Measurements from ENCODE around the gene IMPA2.
"Not testable (repeated sequence)": the region's sequence is repeated elsewhere in the genome, so short reads cannot be mapped to it uniquely, and the experiment has no call there.

IMPA2 gene

DNA sequence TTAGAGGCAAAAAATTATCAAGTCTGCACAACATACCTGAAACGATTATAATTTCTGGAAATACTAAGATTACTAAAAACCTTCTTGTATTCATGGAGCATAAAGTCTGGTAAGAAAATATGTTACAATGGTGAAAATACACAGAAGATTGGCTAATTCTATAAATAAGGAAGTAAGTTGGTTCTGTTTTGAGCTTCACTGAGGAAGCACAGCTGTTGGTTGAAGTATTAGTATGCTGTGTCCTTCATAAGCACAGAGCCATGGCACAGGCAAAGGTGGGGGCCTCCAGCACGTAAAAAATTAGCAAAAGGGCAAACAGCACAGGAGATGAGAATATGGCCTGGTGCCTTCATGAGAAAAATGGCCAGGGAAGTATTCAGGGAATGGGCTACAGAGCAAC is 72.0 kb downstream of the IMPA2 start:
- no peak for DNase-seq

DNA sequence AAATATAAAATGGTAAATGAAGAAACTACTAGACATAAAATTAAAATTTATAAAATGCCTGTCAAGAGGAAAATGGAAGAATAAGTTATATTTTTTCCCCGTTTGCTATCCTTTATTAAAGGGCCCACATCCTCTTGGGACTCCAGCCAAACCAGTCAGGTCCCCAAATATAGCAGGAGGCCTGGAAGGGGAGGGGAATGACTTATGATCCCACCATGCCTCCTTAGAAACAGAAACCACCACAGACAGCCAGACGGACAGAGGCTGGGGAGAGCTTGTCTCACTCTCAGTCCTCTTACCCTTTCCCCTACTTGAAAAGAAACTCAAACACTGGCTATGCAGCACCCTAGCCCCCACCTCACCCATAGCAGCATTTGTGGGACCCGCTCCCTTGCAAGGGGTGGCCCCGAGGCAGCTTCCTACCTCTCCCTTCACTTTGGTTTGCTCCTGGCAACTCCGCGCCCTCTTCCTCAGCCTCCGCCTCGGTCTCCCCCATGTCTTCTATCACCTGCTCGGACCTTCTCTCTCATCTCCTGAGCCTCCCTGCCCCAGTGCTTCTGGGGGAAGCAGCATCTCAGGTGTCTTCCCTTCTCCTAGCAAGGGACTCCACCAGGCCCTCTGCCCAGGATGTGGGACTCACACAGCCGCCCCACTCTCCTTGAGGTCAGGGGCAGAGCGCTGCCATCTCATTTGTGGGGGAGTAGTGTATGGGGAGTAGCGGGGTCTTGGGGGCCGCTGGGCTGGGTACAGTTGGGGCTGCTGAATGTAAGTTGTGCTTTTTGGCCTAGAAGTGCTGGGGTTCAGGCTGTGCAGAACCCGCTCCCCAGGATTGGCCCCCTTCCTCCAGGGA is 75.0 kb downstream of the IMPA2 start:
- DNase-seq = peak; percentile 30

DNA sequence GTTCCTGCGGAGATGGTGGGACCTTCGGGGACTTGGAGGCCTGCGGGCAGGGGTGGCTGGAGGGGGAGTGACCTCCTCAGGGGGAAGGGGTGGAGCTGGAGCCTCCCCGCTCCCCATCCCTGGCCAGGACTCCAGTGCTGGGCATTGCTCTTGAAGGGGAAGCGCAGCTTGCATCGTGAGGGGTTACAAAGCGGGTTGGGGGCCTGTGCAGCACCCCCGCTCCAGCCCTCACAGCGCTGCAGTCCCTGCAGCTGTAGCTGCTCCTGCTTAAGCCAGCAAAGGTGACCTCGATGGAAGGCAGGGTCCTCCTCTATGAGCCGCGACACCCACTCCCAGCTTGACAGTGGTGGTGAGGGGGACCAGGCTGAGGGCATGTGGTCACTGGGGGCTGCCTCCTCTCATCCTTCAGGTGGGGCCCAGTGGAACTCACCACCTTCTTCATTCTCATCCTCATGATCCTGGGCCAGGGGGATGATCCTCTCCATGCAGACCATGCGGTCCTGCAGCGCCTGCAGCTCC is 75.6 kb downstream of the IMPA2 start:
- DNase-seq = no peak

DNA sequence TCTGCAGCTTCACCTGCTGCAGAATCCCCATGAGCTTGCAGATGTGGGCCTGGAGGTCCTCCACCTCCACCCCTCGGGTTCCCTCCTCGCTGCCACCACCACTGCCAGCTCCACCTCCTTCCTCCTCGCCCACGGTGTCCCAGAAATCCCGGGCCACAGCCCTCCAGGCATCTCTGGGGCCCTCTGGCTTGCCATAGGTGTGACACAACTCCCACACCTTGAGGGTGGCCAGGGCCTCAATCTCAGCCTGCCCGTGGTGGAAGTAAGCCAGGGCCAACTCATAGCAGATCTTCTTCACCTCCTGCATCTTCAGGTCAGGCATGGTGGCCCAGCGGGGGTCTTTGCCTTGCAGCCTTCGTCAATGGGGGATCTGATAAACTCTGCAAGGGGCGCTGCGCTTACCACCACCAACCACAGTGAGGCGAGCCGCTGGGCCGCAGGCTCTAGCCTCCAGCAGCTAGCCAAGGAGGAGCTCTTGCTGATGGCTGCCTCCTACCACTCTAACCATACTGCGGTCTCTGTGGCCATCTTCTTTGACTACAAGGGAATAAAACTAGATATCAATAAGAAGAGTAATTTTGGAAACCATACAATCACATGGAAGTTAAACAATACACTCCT is 76.2 kb downstream of the IMPA2 start:
- DNase-seq = no peak

DNA sequence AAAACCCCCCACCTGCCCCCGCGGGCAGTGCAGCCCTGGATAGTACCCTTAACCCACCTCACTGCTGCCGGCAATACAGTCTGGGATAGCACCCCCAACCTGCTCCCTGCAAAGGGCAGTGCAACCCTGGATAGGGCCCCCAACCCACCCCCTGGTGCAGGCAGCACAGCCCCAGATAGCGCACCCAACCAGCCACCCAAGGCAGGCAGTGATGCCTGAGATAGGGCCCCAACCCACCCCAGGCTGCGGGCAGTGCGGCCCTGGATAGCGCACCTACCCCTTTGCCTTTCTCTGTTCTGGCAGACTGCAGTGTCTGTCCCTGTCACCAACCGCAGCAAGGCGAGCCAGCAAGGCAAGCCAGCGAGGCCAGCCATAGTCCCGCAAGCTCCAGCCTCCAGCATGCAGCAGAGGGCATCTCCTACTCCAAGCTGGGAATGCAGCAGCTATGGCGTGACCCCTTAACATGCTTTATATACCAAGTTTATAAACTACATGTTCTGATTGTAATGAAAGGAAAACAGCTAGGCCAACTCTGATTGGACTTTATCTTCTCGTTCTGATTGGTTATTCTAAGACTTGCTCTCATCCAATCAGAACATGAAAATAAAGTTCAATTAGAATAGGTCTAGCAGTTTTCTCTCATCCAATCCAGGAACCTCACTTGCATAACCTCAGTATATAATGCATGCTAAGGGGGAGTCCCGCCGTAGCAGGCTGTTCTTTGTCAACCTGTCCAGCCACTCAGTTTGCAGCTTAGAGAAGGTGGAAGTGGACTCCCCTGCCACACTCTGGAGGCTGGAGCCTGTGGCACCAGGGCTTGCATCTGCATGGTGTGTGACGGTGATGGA is 78.3 kb downstream of the IMPA2 start:
- DNase-seq = no peak

DNA sequence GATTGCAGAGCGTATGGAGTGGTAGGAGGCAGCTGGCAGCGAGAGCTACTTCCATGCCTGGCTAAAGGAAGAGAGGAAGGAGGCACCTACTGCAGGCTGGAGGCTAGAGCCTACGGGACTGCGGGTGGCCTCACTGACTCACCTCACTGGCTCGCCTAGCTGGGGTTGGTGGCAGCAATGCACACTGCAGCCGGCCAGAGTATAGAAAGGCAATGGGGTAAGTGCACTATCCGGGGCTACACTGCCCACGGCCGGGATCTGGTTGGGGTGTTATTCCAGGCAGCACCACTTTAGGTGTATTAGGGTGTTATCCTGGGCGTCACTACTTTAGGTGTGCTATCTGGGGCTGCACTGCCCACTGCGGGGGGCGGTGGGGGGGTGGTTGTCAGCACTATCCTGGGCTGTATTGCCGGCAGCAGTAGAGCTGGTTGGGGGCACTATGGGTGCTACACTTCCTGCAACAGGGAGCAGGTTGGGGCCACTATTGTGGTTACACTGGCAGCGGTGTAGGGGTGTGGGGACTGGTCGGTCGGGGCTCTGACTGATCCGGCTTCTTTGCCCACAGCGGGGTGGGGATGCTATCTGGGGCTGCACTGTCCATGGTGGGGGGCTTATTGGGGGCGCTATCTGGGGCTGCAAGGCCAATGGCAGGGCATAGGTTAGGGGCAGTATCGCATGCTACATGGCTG is 79.0 kb downstream of the IMPA2 start:
- no peak for DNase-seq

DNA sequence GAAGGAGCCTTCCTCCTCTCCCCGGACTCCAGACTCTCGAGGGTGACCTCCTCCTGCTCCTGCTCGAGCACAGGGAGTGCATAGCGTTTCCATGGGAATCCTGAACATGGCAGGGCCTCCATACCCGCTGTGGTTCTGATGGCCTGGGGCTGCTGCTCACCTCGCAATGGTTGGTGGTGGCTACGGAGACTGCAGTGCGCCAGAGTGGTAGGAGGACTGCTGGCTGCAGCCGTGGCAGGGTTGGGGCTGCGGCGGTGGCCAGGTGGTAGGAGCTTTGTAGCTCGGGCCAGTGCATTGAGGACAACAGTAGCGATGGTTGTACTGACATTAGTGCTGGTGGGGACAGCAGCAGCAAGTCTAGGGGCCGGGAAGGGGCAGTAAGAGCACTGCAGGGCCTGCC is 80.4 kb downstream of the IMPA2 start:
- DNase-seq = no peak

DNA sequence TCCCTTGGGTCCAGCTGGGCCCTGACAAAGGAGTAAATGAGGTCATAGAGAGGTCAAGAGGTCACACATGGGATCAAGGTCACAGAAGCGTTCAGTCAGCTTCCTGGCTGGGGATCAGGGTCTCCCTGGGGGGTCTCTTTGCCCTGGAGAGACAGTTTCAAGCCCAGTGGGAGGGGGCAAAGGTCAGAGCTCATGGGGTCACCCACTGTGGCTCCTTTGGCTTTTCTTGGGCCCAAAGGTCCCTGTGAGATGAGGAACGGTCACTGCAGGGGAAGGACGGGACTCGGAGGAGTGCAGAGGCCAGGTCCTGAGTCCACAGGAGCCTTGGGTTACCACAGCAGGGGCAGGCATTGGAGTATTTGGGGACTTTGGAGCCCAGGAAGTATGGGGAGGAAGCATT is 81.7 kb downstream of the IMPA2 start:
- DNase-seq = no peak

DNA sequence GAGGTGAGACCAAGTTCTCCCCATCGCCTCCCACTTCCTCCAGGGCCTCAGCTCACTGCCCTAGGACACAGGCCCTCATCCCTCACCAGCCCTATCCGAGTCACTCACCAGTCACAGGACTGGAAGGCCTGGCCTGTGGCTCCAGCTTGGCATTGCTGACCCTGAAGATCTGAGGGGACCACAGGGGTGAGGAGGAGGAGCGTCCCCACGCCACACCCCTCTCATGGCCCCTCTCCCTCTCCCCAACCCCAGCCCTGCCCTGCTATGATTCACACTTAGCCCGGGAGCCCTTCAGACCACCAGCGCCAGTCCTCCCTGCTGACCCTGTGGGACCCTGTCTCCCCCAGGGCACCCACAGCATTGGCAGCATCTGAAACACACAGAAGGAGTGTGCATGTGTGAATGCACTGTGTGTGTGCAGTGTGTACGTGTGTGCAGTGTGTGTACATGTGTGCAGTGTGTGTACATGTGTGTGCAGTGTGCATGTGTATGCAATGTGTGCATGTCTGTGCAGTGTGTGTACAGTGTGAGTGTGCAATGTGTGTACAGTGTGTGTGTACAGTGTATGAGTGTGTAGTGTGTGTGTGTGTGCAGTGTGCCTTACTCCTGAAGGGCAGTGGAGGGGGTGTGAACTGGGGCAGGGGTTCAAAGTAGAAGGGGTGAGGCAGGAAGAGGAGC is 82.9 kb downstream of the IMPA2 start:
- no peak for DNase-seq

DNA sequence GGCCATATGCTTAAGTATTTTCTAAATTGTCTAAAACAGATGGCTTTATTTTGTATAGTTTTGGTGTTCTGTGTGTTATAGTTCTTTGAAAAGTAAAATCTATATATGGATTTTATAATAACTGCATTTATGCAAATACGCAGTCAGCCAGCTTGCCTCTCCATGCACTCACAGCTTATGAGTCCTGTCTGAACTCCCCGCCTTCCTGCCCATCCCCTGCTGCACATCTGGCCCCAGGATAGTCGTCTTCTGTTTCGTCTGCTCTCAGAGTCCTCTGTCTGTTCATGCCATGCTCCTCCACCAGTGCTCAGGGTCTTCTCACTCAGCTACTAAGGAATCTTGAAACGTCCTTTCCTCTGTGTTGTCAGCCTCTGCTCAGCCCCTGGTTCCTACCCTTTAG is 84.1 kb downstream of the IMPA2 start:
- DNase-seq = no peak

DNA sequence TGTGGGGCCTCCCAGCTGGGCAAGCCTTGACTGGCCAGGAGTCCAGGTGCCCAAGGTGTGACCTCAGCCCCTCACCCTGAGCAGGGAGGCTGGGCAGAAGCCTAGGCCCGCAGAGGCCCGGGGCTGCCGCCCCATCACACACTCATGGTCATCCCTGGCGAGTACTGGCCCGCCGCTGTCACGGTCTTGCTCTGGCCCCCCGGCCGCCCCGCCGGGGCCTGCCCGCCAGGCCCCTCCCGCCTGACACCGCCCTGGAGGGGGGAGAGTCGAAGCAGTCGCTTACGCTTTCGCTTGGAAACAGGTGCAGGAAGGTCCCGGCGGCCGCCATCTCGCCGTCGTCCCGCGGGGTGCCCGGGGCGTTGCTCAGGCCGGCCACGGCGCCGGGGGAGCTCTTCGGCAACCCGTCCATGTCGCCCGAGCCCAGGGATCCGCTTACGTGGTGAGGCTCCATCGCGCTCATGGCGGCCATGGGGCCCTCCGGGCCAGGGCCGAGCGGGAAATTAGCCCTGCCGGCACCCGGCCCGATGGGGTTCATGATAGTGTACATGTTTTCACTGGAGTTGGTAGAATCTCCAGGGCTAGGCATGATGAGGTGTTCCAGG is 85.7 kb downstream of the IMPA2 start:
- no peak for DNase-seq

DNA sequence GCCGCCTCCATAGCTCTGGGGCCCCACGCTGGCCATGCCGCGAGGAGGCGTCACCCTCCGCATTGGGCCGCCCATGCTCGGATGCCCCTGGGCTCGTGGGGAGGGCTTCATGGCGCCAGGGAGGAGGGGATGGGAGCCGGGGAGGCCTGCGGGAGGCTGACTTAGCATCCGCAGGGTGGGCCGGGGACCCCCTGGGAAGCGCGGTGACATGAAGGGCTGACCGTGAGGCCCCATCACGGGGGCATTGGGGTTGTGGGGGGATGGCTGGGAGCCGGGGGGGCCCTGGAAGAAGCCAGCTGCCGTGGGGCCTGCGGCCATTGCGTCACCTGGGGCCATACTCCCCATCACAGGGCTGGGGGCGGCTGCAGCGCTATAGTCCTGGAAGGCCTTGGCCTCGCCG is 86.4 kb downstream of the IMPA2 start:
- DNase-seq = no peak

DNA sequence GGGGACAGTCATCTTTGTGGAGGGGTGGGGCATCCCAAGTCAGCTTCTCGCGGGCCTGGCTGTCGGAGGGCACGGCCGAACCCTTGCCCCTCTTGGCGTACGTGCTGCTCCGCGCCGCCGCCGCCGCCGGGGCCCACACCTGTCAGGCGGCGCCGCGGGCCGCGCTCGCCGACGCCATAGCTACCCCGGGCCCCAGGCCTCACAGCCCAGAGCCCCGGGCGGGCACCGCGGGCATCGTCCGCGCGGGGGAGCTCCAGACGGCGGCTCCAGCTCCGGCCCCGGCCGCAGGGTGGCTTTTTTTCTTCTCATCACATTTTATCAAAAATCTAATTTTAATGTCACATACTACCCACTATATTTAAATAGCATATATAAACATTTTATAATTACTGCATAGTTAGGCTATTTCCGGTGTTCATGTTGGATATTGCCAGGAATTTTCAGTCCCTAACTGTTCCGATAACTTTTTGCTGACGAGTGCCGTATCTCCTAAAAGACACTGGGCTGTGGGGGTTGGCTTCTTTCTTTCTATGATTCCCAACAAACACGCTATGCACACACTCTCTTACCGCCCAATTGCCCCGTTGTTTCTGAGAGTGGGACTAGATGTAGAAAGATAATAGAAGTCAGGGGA is 87.1 kb downstream of the IMPA2 start:
- DNase-seq = not testable (repeated sequence)

DNA sequence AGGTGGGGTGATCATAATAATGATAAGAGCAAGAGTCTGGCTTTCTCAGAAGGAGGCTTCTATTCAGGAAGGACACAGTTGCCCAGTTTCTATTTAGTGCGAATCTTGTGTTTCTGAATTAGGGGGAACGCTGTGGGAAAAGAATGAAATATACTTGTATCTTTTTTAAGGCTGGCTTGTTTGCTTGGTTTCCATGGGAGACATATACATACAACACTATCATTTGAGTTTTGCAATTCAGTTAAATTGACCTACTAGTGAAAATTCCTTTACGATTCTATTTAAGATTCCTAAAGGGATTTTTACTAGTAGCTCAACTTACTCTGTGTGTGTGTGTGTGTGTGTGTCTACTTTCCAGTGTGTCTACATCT is 87.6 kb downstream of the IMPA2 start:
- no peak for DNase-seq

DNA sequence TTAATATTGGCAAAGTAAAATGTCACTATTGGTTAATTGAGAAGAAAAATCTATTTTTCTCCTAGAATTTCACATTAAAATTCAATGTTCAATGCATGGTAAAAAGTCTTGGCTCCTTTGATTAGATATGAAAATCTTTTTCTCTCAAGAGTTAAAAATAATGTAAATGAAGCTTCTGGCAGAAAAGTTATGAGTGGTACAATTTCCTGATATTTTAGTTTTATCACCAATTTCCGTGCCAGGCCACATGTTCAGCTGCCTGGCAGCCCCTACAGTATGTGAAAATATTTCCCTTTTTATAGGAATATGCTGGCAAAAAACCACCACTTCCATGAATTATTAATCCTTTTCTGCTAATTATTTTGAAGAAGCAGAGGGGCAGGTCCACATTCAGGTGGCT is 89.8 kb downstream of the IMPA2 start:
- DNase-seq = not testable (repeated sequence)

DNA sequence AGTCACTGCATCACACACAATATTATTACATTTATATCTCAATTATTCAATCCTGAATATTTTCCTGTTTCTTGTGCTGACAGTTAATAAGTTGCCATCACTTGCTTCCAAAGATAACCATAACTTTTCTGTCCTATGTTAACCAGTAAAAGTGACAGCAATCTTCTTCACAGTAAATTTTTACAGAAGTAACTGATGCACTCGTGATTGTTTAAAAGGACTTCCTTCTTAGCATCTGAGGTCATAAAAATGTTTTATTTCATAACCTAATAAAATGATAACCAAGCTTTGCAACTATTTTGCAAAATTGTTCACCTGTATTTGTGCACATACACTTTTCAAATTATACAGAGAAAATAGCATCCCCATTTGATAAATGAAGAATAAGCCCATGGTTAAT is 91.7 kb downstream of the IMPA2 start:
- DNase-seq = no peak

DNA sequence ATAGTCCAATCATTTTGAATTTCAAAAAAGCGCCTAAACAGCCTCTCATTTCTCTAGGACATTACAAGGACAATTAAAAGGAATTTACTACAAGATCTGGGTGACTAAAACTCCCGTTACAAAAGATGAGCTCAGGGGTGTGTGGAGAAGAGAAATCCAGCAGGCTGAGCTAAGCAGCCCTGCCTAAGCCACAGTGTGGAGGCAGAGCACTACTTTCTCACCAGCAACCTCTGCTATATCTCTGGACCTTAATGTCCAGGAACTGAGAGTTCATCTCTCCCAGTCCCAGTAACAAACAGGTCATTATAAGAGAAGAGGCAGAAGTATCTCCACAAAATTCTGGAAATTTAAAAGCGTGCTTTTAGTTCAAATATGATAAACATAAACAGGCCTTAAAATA is 93.4 kb downstream of the IMPA2 start:
- no peak for DNase-seq

DNA sequence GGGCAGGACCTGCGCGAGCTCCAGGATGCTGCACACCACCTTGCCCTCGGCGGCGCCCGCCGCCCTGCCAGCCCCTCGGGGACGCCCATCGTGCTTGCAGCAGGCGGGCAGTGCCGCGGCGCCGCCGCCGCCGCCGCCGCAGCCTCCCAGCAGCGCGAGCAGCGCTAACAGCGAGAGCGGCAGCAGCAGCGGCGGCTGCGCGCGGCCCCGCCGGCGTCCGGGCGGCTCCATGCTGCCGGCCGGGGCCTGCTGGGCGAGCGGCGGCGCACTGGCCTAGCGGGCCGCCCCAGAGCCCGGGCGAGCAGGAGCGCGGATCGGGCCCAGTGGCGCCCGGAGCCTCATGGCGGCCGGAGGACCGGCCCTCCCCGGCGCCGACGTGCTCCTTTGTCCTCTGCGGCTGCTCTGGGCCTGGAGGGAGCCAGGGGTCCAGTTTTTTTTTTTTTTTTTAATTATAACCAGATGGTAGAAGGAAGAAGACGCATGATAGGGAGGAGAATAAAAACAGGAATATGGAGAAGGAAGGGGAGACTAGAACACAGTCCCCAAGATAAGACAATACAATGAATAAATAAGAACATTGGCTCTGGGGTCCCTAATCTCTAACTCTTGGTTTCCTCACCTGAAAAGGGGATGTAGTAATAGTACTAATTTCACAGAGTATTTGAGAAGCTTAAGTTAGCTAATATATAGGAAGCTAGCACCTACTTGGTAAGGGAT is 95.3 kb downstream of the IMPA2 start:
- no peak for DNase-seq

DNA sequence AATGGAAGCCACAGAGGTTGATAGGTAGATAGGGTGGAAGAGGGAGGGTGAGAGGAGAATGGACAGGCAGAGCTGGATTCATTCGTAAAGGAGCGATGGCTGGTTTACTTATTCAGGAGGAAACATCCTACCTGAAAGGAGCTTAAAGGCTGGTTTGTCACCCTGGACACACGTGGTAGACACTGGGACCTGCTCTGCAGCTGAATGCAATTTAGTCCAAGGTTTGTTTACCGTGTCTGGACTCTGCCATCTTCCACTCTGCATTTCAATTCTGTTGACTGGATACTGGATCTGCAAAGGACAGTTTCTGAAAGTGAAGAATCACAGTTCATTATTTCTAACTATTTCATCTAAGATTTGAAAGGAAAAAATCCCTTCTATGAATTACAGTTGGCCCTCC is 96.7 kb downstream of the IMPA2 start:
- DNase-seq = not testable (repeated sequence)

DNA sequence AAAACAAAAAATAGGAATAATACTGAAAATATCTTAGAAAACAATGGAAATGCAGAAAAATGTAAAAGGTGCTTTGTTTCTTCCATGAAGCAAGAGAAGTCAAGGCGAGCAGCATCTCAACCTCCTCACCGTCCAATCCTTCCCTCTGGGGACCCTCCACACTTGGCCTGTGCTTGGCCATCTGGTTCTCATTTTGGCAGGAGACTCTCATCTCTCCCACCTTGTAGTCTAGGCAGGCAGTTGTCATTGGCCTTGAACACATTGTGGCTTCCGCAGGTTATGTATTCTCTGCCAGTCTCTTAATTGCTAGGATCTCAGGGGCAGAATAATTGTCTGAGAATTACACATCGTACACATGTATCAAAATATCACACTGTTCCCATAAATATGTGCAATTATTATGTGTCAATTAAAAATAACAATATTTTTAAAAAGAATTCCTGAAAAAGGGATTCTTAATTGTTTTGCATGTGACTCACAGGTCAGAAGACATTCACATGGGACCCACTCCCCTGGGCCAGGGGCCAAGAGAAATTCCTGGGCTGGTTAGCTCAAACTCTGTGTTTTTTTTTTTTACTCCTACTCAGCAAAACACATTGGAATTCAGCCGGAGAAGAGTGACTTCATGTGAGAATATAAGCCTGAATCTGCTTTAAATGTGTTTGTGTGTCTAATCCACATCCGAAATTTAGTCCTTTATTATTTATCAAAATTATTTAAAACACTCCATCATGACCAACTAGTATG is 98.4 kb downstream of the IMPA2 start:
- peak; percentile 80 for DNase-seq
